Putamen (tissue), 1 donor: ENCODE measurements around the gene NDFIP1.

Source experiments
- DNase-seq: peaks from one replicate; pipeline ENCODE4 v3.0.0-alpha.2; 2016; ENCODE audit warnings: low spot score

The NDFIP1 gene

DNA sequence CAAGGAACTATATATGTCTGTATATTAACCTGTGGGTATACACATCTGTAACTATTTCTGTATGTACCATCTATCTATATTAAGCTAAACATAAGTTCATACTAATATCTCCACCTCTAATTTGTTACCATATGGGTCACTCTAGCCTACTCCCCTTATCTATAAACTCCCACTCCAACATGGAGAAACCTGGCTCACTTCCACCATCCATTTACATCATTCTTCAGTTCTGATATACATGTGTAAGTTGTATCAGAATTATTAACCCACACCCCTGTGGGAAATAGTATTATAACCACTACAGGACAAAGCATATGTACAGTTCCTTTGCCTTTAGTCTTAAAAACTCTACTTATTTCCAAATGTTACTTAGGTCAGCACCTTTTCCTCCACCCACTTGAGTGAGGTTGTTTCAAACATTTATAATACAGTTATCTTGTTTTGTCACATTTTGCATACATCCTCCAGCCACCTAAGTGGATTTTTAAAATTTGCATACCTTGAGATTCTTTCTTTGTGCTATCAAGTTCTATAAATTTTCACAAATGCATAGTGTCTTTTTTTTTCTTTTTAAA is 10.6 kb downstream of the NDFIP1 start:
- no peak for DNase-seq

DNA sequence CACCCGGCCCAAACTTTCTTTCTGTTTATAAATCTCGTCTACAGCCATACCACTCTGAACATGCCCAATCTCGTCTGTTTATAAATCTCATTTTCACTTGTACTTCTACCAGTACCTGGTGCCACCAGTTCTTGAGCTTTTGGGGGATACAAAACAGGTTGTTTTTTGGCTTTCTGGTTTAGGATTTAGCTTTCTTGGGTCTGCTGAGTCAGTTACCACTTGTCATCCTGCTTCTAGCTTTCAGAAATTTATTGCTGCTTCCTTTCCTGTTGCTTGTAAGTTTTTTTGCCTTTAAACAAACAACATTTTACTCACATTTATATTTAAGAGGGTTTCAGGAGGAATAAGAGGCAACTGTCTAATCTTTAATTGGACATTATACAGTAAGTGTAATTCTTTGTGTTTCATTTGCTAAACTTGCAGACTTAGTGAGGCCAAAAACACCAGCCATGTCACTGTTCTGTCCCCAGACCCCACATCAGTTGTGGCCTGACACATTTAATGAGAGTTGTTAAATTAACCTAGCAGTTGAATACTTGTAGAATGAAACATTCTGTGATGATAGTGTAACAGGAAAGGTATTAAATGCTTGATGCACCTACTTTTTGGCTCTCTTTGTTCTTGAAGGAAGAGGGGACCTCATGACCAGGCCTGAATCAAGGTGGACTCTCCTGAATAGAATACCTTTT is 11.8 kb downstream of the NDFIP1 start:
- no peak for DNase-seq

DNA sequence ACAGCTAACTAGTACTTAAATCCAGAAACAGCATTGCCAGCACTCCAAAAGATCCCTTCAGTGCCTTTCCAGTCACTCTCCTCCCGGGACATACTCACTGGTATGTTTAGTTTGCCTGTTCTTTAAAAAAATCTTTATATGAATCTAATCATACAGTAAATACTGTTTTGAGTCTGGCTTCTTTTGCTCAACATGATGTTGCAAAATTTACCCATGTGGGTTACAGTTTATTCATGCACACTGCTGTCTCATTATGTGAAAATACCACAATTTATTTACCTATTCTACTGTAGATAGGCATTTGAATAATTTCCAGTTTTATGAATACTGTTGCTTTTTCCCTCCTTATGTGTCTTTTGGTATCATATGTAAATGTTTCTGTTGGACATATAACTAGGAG is 13.5 kb downstream of the NDFIP1 start:
- no peak for DNase-seq

DNA sequence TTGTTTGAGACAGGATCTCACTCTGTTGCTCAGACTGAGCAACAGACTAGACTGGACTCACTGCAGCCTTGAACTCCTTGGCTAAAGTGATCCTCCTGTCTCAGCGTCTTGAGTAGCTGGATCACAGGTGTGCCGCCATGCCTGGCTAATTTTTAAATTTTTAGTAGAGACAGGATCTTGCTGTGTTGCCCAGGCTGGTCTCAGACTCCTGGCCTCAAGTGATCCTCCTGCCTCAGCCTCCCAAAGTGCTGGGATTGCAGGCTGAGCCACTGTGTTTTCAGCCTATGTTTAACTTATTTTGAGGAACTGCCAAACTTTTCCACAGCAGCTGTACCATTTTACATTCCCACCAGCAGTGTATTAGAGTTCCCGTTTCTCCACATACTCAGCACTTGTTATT is 16.8 kb downstream of the NDFIP1 start:
- DNase-seq: no peak

DNA sequence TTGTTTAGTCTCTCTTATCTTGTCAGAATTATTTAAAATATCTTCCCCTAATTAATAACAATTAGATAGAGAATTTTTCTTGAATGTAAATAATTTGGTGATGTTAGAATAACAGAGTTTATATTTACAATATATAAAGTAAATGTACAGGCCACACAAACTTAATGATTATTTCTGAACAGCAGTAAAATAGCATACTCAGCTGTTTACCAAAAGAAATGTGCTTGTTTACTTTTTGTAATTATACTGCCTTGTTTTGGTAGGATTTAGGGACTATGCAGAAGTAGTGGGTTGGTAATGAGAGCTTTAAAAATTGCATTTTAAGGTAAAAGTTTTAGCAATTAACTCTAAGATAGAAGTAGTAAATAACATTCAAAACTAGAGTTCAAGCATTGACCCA is 17.4 kb downstream of the NDFIP1 start:
- no peak for DNase-seq

DNA sequence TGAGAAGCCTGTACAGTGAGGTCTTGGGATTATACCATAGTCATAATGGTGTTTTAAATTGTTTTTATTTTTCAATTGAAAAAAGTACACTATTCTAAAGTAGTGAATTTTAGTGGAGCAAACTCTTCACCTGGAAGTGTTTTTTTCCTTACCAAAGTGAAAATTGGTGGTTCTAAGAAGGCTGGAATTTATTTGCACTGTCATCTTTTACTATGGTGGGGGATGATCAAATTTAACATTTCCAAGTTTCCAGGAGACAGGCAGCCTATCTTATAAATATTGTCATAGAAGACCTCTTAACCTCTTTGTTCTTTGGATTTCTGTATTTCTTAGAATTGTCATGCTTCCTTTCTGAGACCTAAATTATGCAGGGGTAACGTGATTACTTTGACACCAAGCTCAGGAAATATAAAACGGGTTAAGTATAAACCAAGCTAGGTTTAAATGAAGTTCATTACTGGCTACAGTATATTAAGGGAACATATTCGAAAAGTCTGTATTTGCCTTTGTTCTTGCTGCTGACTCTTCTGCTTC is 20.2 kb downstream of the NDFIP1 start:
- no peak for DNase-seq

DNA sequence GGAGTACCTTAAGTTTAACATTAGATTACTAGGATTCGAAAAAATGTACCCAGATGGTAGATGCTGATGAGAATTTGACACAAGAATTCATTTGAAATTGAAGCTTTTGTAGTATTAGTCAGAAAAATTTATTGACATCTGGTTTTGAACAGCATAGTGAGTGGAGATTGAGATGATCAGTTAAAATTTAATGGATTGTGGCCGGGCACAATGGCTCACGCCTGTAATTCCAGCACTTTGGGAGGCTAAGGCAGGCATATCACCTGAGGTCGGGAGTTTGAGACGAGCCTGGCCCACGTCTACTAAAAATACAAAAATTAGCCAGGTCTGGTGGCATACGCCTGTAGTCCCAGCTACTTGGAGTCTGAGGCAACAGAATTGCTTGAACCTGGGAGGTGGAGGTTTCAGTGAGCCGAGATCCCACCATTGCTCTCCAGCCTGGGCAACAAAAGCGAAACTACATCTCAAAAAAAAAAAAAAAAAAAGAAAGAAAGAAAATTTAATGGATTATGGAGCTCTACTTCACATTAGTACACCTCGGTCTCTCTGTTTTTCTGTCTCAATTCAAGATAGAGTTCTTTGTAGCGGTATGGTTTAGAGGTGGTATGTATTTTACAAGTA is 21.0 kb downstream of the NDFIP1 start:
- no peak for DNase-seq

DNA sequence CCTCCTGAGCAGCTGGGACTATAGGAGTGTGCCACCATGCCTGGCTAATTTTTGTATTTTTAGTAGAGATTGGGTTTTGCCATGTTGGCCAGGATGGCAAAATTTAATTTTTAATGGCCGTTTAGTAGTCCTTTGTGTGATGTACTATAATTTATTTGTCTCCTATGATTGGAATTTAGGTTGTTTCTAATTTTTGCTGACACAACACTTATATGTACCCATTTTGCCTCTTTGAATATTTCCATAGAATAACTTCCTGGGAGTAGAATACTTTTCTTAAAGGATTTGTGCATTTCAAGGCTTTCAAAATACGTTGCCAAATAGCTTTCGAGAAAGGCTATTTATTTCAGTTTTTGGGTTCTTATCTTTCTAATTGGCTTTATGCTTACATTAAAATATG is 22.8 kb downstream of the NDFIP1 start:
- DNase-seq: no peak

DNA sequence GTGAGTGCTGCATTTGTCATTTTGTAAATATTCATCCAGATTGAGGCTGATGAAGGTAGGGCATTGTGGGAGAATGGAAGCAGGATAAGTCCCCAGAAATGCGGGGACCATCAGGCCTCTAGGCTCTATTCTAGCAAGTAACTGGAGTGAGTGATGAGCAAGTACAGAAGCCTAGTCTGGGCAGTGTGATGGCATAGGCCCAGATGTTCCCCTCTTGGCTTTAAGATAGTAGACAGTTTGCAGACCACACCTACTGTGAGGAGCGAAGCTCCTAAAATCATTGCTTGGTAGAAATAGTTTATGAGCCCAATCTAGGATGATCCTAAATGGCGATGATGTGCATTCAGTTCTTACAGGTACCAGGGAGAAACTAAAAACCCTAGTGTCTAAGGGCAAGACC is 24.3 kb downstream of the NDFIP1 start:
- DNase-seq: no peak

DNA sequence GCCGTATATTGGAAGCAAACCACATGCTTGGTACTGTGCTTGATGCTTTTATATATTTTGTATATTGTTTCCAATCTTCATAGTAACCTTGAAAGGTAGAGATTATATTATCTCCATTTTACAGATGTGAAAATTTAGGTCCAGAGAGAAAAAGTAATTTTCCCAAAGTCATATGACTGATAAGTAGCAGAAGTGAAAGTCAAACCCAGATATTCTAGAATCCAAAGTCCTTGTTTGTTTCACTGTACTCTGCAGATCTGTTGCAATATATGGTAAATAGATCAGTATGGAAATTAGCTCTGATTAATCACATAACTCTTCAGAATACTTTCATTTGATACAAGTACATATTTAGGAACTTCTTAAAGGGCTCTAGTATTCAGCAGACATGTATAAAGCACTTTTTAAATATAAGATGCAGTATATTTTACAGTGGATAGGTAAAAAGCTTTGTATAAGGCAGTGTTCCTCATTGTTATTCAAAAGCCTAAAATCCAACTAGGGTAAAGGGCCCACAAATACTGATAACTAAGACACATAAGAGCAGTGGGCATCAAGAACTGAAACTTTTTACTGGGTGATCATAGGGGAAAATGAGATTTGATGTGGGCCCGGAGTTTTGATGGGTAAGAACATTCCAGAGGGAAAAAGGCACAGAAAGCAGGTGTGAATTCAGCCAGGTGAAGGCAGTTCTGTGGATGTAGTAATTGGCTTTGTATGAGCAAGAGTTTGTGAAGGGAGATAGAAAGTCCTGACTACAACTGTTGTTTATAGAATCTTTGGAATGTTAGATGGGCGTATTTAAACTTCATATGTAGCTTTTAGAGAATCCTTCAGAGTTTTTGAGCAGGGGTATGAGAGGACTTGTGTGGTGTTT is 25.0 kb downstream of the NDFIP1 start:
- DNase-seq: no peak

DNA sequence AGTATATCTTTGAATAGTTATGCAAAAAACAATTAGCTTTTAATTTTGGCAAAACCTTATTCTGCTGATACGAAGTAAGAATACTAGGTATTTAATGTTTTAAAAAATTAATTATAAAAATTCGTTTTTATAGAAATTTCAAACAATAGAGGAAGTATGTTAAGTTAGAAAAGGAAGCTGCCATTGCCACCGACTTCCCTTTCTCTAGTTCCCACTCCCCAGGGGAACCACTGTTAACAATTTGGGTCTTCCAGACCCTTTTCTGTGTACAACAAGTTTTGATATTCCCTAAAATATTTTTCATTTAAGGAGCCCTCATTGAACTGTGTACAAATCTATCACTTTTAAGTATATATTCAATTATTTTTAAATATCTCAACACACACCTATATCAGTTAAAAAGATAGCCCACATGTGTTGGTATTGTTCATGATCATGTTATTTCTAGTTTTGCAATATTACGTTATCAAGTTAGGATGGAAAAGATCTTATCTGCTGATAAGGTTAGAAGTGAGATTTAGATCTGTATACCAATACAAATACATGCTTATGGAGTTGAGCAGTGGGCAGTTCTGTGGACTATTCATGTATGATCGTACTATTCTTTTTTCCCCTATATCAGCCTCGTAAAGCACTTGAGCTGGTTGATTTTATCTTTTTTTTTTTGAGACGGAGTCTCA is 25.9 kb downstream of the NDFIP1 start:
- no peak for DNase-seq

DNA sequence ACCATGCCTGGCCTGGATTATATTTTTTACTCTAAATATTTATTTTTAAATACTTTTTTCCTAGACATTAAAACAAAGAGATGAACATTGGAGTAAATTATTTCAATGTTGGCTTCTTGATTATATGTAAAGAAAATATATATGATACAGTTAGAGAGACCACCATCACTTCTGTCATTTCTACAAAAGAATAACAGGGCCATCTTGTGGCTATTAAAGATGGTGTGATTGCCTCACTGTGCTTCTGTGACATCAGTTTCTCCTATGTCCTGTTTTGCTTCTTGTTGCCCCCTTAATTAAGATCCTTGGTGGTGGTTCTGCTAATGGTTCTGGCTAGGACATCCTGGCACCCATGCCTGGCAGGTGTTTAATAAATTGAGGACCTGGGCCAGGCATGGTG is 32.9 kb downstream of the NDFIP1 start:
- no peak for DNase-seq

DNA sequence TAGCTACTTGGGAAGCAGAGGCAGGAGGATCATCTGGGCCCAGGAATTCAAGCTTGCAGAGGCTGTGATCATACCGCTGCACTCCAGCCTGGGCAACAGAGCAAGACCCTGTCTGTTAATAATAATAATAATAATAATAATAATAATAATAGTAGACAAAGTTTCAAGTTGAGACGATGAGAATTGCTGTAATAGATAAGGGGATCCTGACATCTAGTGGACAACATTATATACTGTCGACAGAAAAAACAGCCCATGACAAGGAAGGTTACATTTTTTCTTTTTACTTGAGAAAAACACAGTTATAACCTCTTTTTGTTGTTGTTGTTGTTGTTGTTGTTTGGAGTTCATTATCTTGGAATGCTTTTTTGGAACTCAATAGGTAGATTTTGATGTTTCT is 35.3 kb downstream of the NDFIP1 start:
- no peak for DNase-seq

DNA sequence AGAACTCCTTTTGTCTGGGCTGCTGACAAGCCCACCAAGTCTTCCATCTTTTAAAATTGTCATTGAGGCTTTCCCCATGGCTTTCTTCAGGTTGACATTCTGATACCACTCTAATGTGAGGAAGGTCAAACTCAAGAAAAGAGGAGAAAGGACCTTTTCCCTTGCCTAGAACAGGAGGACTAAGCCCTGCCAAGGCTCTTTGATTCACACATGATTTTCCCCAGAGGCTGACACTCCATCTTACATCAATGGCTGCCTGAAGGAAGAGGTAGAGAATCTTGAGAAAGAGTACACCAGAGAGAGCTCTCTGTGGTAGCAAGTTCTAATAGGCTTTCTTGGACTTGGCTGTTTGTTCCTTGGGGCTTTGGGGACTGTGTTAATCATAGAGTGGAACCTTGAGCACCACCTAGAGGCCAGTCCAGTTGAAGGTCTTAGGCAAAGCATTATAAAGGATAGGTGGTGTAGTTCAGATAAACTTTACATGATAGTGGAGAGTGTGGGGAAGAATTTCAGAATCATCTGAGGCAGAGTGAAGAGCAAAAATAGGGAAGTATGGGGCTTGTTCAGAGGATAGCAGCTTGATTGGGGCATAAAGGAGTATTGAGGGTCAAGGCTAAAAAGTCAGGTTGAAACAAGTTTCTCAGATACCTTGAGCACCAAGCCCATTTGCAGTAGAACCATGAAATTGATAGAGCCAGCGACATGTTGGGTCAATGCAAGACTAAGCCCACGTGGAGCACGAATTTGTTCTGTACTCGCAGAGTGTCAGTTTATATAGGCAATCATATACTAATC is 36.7 kb downstream of the NDFIP1 start:
- DNase-seq: peak; percentile 35

DNA sequence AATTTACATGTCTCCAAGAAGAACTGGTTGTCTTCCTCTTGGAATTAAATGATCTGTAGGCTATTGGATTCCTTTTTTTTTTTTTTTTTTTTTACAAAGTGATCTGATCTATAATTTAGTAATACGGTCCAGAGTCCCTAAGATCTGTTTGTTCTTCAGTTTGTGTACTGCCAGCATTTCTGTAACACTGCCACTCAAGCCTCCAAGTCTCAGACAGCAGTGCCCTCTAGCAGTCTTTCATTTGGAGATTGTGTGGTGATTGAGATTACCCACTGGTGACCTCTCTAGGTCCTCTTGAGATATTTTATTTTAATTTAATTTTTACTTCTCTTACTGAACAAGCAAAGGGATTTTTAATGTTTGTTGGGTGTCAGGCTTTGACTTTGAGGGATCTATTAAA is 40.8 kb downstream of the NDFIP1 start:
- DNase-seq: no peak

DNA sequence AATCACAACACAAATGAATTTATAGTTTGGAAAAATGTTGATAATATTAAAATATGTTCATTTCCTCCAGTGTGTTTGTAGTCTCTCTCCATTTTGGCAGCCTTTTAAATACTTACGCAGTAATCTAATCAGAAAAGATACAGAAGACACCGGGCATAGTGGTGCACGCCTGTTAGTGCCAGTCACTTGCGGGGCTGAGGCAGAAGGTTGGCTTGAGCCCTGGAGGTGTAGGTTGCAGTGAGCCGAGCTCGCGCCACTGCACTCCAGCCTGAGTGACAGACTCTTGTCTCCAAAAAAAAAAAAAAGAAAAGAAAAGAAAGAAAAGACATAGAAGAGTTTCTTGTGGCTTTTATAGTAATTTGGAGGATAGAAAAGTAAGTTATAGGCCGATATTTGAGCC is 41.9 kb downstream of the NDFIP1 start:
- DNase-seq: no peak

DNA sequence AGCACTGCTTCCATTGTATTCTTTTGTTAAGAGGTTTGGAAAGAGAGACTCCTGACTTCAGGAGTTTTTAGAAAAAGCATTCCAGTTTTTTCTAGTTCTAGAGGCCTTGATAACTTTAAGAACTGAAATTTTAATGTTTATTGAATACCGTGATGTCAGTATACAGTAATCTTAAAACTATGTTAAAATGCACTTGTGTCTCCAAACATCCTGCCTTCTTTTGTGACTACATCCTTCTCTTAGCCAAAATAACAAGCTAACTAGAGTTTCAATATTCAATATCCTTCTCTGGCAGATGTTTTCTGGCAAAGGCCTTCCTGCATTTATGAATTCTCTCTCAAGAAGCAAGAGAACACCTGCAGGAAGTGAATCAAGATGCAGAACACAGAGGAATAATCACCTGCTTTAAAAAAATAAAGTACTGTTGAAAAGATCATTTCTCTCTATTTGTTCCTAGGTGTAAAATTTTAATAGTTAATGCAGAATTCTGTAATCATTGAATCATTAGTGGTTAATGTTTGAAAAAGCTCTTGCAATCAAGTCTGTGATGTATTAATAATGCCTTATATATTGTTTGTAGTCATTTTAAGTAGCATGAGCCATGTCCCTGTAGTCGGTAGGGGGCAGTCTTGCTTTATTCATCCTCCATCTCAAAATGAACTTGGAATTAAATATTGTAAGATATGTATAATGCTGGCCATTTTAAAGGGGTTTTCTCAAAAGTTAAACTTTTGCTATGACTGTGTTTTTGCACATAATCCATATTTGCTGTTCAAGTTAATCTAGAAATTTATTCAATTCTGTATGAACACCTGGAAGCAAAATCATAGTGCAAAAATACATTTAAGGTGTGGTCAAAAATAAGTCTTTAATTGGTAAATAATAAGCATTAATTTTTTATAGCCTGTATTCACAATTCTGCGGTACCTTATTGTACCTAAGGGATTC is 43.1 kb downstream of the NDFIP1 start:
- peak; percentile 13 for DNase-seq

DNA sequence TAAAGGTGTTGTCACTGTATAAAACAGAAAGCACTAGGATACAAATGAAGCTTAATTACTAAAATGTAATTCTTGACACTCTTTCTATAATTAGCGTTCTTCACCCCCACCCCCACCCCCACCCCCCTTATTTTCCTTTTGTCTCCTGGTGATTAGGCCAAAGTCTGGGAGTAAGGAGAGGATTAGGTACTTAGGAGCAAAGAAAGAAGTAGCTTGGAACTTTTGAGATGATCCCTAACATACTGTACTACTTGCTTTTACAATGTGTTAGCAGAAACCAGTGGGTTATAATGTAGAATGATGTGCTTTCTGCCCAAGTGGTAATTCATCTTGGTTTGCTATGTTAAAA is 43.8 kb downstream of the NDFIP1 start:
- no peak for DNase-seq

DNA sequence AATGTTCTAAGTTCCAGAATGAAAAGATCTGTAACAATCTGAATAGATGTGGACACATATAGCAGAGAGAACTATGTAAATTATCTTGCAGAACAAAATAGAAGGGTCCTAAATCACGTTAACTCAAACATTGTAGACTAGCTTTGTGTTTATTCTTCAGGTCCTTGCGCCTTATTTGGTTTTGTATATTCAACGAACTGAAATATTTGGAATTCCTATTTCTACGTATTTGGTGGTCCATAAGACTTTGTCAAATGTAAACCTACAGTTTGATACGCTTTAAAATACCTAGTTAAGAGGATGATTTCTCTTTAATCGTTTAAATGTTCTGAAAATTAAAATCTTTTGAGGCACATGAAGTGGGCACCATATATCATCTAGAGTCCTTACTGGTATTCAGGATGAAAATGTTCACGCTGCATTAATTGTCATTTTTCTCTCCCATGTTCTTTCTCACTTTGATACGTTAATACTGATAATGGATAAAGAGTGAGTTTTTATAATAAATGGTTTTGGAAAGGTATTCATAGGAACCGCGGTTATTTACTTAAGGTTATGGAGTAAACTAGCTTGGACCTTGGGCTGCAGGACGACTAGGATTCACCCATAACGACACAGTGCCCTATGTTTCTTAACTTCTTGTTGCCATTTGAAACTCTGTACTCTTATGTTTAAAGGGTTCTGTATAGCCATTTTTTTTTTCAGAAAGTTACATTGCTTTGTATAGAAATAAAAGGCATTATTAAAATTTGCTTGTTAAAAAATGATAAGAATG is 45.3 kb downstream of the NDFIP1 start:
- DNase-seq: no peak
